Parathyroid adenoma (tissue), 2 donors: Measurements from ENCODE around the gene SHOC2.
A peak's percentile ranks its signal among the peaks of the same experiment; 100 is the strongest.

Experiments used
- H2AFZ ChIP-seq: fragments of 300-600 bp; sonication (generic); one replicate; pipeline ENCODE4 v1.7.0; 2017; ENCODE audit warnings: antibody characterized with exemption, mild to moderate bottlenecking
- H3K27ac ChIP-seq: fragments of 300-600 bp; sonication (generic); one replicate; pipeline ENCODE4 v1.7.0; 2017
- H3K27me3 ChIP-seq: fragments of 300-600 bp; sonication (generic); one replicate; pipeline ENCODE4 v1.7.0; 2017; ENCODE audit warnings: low read length; ENCODE audit not compliant: control insufficient read depth, insufficient read depth
- H3K36me3 ChIP-seq: fragments of 300-600 bp; sonication (generic); one replicate; pipeline ENCODE4 v1.7.0; 2017; ENCODE audit warnings: low read length; ENCODE audit not compliant: control insufficient read depth, insufficient read depth
- H3K4me1 ChIP-seq: fragments of 300-600 bp; sonication (generic); one replicate; pipeline ENCODE4 v1.7.0; 2017; ENCODE audit warnings: control low read depth
- H3K4me2 ChIP-seq: fragments of 300-600 bp; sonication (generic); one replicate; pipeline ENCODE4 v1.7.0; 2017; ENCODE audit warnings: low read length
- H3K4me3 ChIP-seq: fragments of 300-600 bp; sonication (generic); one replicate; pipeline ENCODE4 v1.7.0; 2017; ENCODE audit warnings: low read depth, low read length
- H3K79me2 ChIP-seq: fragments of 300-600 bp; sonication (generic); one replicate; pipeline ENCODE4 v1.7.0; 2017; ENCODE audit warnings: control low read depth
- H3K9ac ChIP-seq: fragments of 300-600 bp; sonication (generic); one replicate; pipeline ENCODE4 v1.7.0; 2017; ENCODE audit warnings: mild to moderate bottlenecking
- H3K9me3 ChIP-seq: fragments of 300-600 bp; sonication (generic); one replicate; pipeline ENCODE4 v1.7.0; 2017; ENCODE audit warnings: low read length; ENCODE audit not compliant: control insufficient read depth
- CTCF ChIP-seq: fragments of 300-600 bp; sonication (generic); IDR thresholded peaks from one replicate; pipeline ENCODE4 v1.7.0; 2017; ENCODE audit warnings: antibody characterized with exemption, mild to moderate bottlenecking
- donor health status: primary hyperparathyroidism.

The SHOC2 gene

GRCh38 chr10:110897184-110897583, 22.2 kb upstream of the SHOC2 start:
- Histone ChIP-seq H3K27ac (peak overlapping the region; percentile 8), H3K4me1 (peaks cover 32% of the 10 kb centered on the region), H3K79me2 (peaks cover 22% of the 10 kb centered on the region), H3K9me3 (no peaks in the 10 kb centered on the region), H3K4me3 (no peak overlapping the region), H3K4me2 (peak overlapping the region; percentile 23), H3K27me3 (no peaks in the 10 kb centered on the region), H3K36me3 (peaks cover 12% of the 10 kb centered on the region), H2AFZ (no peak overlapping the region), H3K9ac (no peak overlapping the region)
- no peak for TF ChIP-seq CTCF

- Histone ChIP-seq H3K27me3 (no peaks in the 10 kb centered on the region), H3K9me3 (no peaks in the 10 kb centered on the region), H2AFZ (no peak overlapping the region), H3K36me3 (peaks cover 12% of the 10 kb centered on the region), H3K4me3 (no peak overlapping the region), H3K4me2 (no peak overlapping the region), H3K79me2 (peaks cover 20% of the 10 kb centered on the region), H3K4me1 (peaks cover 40% of the 10 kb centered on the region), H3K27ac (no peak overlapping the region), H3K9ac (no peak overlapping the region)
- no peak for TF ChIP-seq CTCF
Measured at GRCh38 chr10:110898391-110898790, 21.0 kb upstream of the SHOC2 start.

GRCh38 chr10:110900983-110901382, 18.4 kb upstream of the SHOC2 start:
- Histone ChIP-seq H3K4me2 (peak overlapping the region; percentile 13), H3K27me3 (no peaks in the 10 kb centered on the region), H3K9ac (no peak overlapping the region), H3K36me3 (peaks cover 5% of the 10 kb centered on the region), H3K27ac (peak overlapping the region; percentile 60), H3K79me2 (peaks cover 5% of the 10 kb centered on the region), H3K4me3 (peak overlapping the region; percentile 7), H3K9me3 (no peaks in the 10 kb centered on the region), H2AFZ (no peak overlapping the region), H3K4me1 (peaks cover 37% of the 10 kb centered on the region)
- TF ChIP-seq CTCF = no peak

DNA sequence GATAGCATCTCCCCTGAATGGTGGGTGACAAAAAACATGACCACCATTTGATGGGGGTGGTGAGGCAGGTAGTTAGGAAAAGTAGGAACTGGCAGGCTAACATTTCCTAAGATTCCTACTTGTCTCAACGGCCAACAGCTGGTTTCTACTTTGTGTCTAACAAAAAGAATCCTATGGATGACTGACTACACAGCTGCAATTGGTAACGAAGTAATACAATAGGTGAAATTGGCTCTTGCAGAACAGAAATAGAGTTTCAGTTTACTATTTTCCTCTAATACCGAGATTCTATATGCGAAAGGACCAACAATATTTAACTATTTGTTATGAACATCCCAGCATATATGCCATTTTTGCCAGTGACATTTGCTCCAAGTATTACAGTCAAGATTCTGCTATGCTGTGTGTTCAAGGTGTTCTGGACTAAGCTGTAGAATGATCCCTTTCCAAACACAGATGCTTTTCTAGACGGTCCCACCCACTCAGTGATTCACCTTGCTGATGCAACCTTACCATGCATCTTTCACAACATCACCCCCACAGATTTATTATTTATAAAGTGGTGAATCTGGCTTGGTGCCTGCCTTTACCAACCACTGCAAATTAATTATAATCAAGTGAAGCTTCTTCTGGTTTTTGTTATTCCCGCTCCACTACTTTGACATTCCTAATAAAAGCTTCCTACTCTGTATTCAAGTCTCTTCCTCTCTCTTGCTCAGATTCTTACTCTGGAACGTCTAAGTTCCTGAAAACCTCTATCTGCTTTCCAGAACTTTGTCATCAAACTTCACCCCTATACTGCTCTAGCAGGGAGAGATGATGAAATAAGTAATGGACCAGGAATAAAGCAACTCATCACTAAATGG, 17.2 kb upstream of the SHOC2 start:
- no peak overlapping the region for H3K9ac ChIP-seq
- H3K79me2 ChIP-seq = peaks cover 2% of the 10 kb centered on the region
- no peak overlapping the region for H2AFZ ChIP-seq
- H3K27me3 ChIP-seq = no peaks in the 10 kb centered on the region
- no peak for TF ChIP-seq CTCF
- H3K4me1 ChIP-seq = peaks cover 34% of the 10 kb centered on the region
- H3K9me3 ChIP-seq = no peaks in the 10 kb centered on the region
- H3K36me3 ChIP-seq = peaks cover 5% of the 10 kb centered on the region
- H3K4me2 ChIP-seq = peak overlapping the region; percentile 35
- peak overlapping the region; percentile 60 for H3K27ac ChIP-seq
- H3K4me3 ChIP-seq = no peak overlapping the region
